A673 (cell line): Measurements from ENCODE around the gene TEX13C. TPM values are rescaled to one million over a fixed set of nuclear protein-coding genes. Genes with fewer than 3 reads are reported as not detected.

Experiments
- BruUV-seq: library from RNA; stranded (reverse); fragments of 400-500 nt; replicated peaks from 2 replicates; lab custom pipeline; 2021; lab: Mats Ljungman, UMichigan
- CTCF ChIA-PET: fragments of 300-600 bp; sonication (Branson Sonifier 250); formaldehyde crosslinking; loops from one replicate; lab custom pipeline; 2022; ENCODE audit warnings: antibody characterized with exemption; lab: Charles Lee
- POLR2A ChIA-PET: fragments of 300-600 bp; sonication (Branson Sonifier 250); formaldehyde crosslinking; loops from one replicate; lab custom pipeline; 2022; ENCODE audit warnings: antibody characterized with exemption; ENCODE audit not compliant: low non-redundant PET; lab: Charles Lee
- DNase-seq: peaks from one replicate; pipeline ENCODE4 v3.0.0-alpha.2; 2015; ENCODE audit warnings: low spot score
- H3K27ac ChIP-seq: fragments of 200-600 bp; sonication (generic); 2 replicates; pipeline ENCODE4 v1.5.1; 2016; ENCODE audit warnings: mixed run types, low read depth, mild to moderate bottlenecking, mixed read lengths, antibody characterized with exemption, low read length; ENCODE audit not compliant: poor library complexity, severe bottlenecking
- H3K27me3 ChIP-seq: fragments of 200-600 bp; sonication (generic); replicated peaks from 2 replicates; pipeline ENCODE4 v1.6.1; 2017; ENCODE audit warnings: mixed run types, low read depth, mild to moderate bottlenecking, mixed read lengths, antibody characterized with exemption, low read length; ENCODE audit not compliant: insufficient read depth, poor library complexity
- H3K36me3 ChIP-seq: fragments of 200-600 bp; sonication (generic); 2 replicates; pipeline ENCODE4 v1.6.1; 2016; ENCODE audit warnings: mixed run types, mild to moderate bottlenecking, mixed read lengths, antibody characterized with exemption, low read length; ENCODE audit not compliant: insufficient read depth, poor library complexity, severe bottlenecking
- H3K4me1 ChIP-seq: fragments of 200-600 bp; sonication (generic); 2 replicates; pipeline ENCODE4 v1.6.1; 2017; ENCODE audit warnings: mixed run types, mild to moderate bottlenecking, mixed read lengths, antibody characterized with exemption, low read length; ENCODE audit not compliant: insufficient read depth, poor library complexity, severe bottlenecking
- H3K4me3 ChIP-seq: fragments of 200-600 bp; sonication (generic); 2 replicates; pipeline ENCODE4 v1.5.1; 2016; ENCODE audit warnings: low read depth, mixed run types, mild to moderate bottlenecking, mixed read lengths, low read length; ENCODE audit not compliant: poor library complexity, severe bottlenecking
- H3K9me3 ChIP-seq: fragments of 200-600 bp; sonication (generic); 2 replicates; pipeline ENCODE4 v1.6.1; 2016; ENCODE audit warnings: mixed run types, low read depth, mild to moderate bottlenecking, mixed read lengths, antibody characterized with exemption, low read length; ENCODE audit not compliant: poor library complexity, severe bottlenecking
- EZH2 ChIP-seq: fragments of 200-600 bp; sonication (generic); IDR thresholded peaks from 2 replicates; pipeline ENCODE4 v1.6.1; 2017; ENCODE audit warnings: borderline replicate concordance, low read depth, mild to moderate bottlenecking, mixed read lengths, antibody characterized with exemption, low read length; ENCODE audit not compliant: poor library complexity, severe bottlenecking
- intact Hi-C: fragments of 100-400 bp; cut with micrococcal nuclease; formaldehyde crosslinking; loops from one replicate; pipeline ENCODE4 v1.10.0; 2022; ENCODE audit not compliant: unreplicated experiment
- total RNA-seq: library from RNA; stranded (reverse); gene quantifications from 2 replicates; pipeline ENCODE4 v1.2.3, GENCODE V29; 2021
- TF ChIP-seq, protein P1 (sequence below): fragments of 300-800, 200-600 bp; sonication (generic); conservative IDR thresholded peaks from 2 replicates; pipeline ENCODE4 v1.5.1; 2017; ENCODE audit warnings: low read depth, mild to moderate bottlenecking, antibody characterized with exemption, low read length, moderate library complexity, mixed read lengths

The TEX13C gene
- total RNA-seq, 1 experiment from 2014 or later: not detected

DNA sequence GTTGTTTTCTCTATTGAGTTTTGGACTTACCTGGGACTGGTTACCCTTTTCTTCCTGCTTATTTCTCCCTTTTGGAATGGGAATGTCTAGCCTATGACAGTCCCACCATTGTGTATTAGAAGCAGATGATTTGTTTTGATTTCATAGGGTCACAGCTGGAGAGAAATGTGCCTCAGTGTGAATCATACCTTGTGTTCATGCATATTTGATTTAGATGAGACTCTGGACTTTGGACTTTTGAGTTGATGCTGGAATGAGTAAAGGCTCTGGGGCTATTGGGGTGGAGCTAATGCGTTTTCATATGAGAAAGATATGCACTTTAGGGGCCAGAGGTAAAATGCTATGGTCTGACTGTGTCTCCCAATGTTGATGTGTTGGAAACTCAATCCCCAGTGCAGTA, 30.5 kb upstream of the TEX13C start:
- Histone ChIP-seq H3K36me3 (no peaks in the 10 kb centered on the region), H3K4me3 (no peak overlapping the region), H3K27me3 (no peaks in the 10 kb centered on the region), H3K27ac (no peak overlapping the region), H3K9me3 (no peaks in the 10 kb centered on the region), H3K4me1 (no peaks in the 10 kb centered on the region)
- DNase-seq: no peak
- intact Hi-C loops: no loop called here
- ChIA-PET CTCF (no interaction called here), POLR2A (no interaction called here)
- TF ChIP-seq, protein P1, sequence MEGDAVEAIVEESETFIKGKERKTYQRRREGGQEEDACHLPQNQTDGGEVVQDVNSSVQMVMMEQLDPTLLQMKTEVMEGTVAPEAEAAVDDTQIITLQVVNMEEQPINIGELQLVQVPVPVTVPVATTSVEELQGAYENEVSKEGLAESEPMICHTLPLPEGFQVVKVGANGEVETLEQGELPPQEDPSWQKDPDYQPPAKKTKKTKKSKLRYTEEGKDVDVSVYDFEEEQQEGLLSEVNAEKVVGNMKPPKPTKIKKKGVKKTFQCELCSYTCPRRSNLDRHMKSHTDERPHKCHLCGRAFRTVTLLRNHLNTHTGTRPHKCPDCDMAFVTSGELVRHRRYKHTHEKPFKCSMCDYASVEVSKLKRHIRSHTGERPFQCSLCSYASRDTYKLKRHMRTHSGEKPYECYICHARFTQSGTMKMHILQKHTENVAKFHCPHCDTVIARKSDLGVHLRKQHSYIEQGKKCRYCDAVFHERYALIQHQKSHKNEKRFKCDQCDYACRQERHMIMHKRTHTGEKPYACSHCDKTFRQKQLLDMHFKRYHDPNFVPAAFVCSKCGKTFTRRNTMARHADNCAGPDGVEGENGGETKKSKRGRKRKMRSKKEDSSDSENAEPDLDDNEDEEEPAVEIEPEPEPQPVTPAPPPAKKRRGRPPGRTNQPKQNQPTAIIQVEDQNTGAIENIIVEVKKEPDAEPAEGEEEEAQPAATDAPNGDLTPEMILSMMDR: no peak
- TF ChIP-seq EZH2: no peak
- BruUV-seq: no TSS peak

DNA sequence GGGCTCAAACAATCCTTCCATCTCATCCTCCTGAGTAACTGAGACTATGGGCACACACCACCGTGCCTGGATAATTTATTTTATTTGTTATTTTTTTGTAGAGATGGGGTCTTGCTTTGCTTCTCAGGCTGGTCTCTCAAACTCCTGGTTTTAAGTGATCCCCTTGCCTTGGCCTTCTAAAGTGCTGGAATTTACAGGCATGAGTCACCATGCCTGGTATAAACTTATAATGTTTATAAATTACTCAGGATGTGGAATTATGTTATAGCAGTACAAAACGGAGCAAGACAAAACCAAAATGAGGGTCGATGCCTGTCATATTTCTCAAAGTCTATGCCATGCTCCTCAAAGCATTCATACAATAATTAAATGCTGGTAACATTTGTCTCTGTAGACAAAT, 29.8 kb upstream of the TEX13C start:
- H3K9me3 ChIP-seq: no peaks in the 10 kb centered on the region
- CTCF ChIA-PET: no interaction called here
- no peaks in the 10 kb centered on the region for H3K4me1 ChIP-seq
- no peak overlapping the region for H3K27ac ChIP-seq
- no peaks in the 10 kb centered on the region for H3K36me3 ChIP-seq
- H3K27me3 ChIP-seq: no peaks in the 10 kb centered on the region
- TF ChIP-seq, protein P1: no peak
- no peak for TF ChIP-seq EZH2
- no TSS peak for BruUV-seq
- H3K4me3 ChIP-seq: no peak overlapping the region
- POLR2A ChIA-PET: no interaction called here
- no peak for DNase-seq
- intact Hi-C loops: no loop called here

DNA sequence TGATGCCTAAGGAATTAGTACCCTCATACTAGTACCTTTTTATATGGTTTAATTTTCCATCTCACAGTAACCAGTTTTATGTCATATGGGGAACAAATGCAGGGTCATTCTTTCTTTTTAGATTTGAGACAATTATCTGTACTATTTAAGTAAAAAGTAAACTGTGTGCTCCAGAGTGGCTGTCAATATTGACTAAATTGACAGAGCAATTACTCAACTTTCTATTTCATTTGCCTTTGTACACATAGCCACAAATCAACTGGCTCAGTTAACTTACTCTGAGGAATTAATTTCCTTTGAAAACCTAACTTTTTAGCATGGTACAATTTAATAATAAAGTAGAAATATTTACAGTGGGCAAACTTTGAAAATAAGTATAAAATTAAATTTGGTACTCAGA, 28.5 kb upstream of the TEX13C start:
- no TSS peak for BruUV-seq
- POLR2A ChIA-PET: no interaction called here
- Histone ChIP-seq H3K4me1 (no peaks in the 10 kb centered on the region), H3K4me3 (no peak overlapping the region), H3K27me3 (no peaks in the 10 kb centered on the region), H3K36me3 (no peaks in the 10 kb centered on the region), H3K9me3 (no peaks in the 10 kb centered on the region), H3K27ac (no peak overlapping the region)
- DNase-seq: no peak
- intact Hi-C loops: no loop called here
- TF ChIP-seq, protein P1: no peak
- no peak for TF ChIP-seq EZH2
- CTCF ChIA-PET: no interaction called here
